AG04450 (cell line): ENCODE measurements around the gene DNAJC3. TPM values are rescaled to one million over a fixed set of nuclear protein-coding genes. Genes with fewer than 3 reads are reported as not detected.
"Not testable (repeated sequence)": the region's sequence is repeated elsewhere in the genome, so short reads cannot be mapped to it uniquely, and the experiment has no call there.

ENCODE experiments used
- CTCF ChIA-PET: fragments of 300-600, 350-600 bp; formaldehyde crosslinking; extraction: SDS; loops from one replicate; lab custom pipeline; 2022; ENCODE audit warnings: antibody characterized with exemption, inconsistent platforms; lab: Charles Lee
- POLR2A ChIA-PET: fragments of 350-600 bp; formaldehyde crosslinking; extraction: SDS; loops from one replicate; lab custom pipeline; 2021; ENCODE audit warnings: antibody characterized with exemption, inconsistent platforms; lab: Yijun Ruan, JAX
- DNase-seq: peaks from one replicate; pipeline ENCODE4 v3.0.0-alpha.2; 2011; ENCODE audit warnings: low read depth, low spot score
- H3K27ac ChIP-seq: one replicate; pipeline ENCODE4 v1.5.1; 2012; ENCODE audit warnings: low read depth, low read length, control low read depth
- H3K27me3 ChIP-seq: one replicate; pipeline ENCODE4 v1.6.0; 2012; ENCODE audit warnings: low read length; ENCODE audit not compliant: control insufficient read depth, insufficient read depth
- H3K4me3 ChIP-seq: 2 replicates; pipeline ENCODE4 v1.5.1; 2011; ENCODE audit warnings: mild to moderate bottlenecking, low read depth, low read length, control low read depth
- H3K9me3 ChIP-seq: 2 replicates; pipeline ENCODE4 v1.5.1; 2012; ENCODE audit warnings: low read length; ENCODE audit not compliant: control insufficient read depth, insufficient read depth
- polyA plus RNA-seq: library from polyadenylated mRNA; depleted of rRNA; stranded (reverse); fragments of >200 nt; gene quantifications from 2 replicates; pipeline ENCODE4 v1.2.3, GENCODE V29; 2011
- TF ChIP-seq, protein P1 (sequence below): IDR thresholded peaks from 2 replicates; pipeline ENCODE4 v1.5.1; 2011; ENCODE audit warnings: low read depth, low read length, control low read depth, inconsistent platforms

DNAJC3 gene
- polyA plus RNA-seq, 1 experiment = 30.2 TPM

DNA sequence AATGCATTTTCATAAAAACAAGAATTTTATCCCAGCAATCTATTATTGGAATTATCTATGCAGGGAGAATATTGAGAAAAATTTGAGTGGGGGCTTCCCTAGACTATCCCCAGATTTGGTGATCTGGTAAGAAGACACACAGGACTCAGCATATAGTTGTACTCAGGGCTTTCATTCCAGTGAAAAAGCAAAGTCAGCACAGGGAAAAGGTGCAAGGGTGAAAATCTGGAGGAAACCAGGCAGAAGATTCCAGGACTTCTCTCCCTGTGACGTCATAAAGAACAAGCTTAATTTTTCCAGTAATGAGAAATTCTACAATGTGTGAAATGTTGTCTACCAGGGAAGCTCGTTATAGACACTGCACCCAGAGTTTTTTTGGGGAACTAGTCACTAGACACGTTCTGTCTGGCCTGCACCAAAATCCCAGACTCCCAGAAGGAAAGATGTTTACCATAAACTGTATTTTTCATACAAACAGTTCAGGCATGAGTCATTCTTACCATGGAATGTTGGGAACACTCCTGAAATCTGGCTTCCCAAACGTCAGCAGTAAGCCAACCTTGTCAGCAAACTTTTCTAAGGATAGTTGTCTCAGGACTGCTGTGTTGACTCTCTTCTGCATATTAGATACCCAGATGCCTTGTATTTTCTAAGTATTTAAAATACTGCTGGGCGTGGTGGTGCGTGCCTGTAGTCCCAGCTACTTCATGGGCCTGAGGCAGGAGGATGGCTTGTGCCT lies 107.4 kb downstream of the DNAJC3 start:
- Histone ChIP-seq H3K27me3 (no peaks in the 10 kb centered on the region), H3K9me3 (no peaks in the 10 kb centered on the region), H3K27ac (peak overlapping the region; percentile 66), H3K4me3 (no peak overlapping the region)
- TF ChIP-seq, protein P1, sequence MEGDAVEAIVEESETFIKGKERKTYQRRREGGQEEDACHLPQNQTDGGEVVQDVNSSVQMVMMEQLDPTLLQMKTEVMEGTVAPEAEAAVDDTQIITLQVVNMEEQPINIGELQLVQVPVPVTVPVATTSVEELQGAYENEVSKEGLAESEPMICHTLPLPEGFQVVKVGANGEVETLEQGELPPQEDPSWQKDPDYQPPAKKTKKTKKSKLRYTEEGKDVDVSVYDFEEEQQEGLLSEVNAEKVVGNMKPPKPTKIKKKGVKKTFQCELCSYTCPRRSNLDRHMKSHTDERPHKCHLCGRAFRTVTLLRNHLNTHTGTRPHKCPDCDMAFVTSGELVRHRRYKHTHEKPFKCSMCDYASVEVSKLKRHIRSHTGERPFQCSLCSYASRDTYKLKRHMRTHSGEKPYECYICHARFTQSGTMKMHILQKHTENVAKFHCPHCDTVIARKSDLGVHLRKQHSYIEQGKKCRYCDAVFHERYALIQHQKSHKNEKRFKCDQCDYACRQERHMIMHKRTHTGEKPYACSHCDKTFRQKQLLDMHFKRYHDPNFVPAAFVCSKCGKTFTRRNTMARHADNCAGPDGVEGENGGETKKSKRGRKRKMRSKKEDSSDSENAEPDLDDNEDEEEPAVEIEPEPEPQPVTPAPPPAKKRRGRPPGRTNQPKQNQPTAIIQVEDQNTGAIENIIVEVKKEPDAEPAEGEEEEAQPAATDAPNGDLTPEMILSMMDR = no peak
- POLR2A ChIA-PET = no interaction called here
- DNase-seq = peak; percentile 55
- CTCF ChIA-PET = interaction anchor here (0.7 to 1.8 kb wide), 2 partner anchors 49 to 160 kb away, joined by 3 to 7 read pairs; no protein-coding TSS in a partner anchor

DNA sequence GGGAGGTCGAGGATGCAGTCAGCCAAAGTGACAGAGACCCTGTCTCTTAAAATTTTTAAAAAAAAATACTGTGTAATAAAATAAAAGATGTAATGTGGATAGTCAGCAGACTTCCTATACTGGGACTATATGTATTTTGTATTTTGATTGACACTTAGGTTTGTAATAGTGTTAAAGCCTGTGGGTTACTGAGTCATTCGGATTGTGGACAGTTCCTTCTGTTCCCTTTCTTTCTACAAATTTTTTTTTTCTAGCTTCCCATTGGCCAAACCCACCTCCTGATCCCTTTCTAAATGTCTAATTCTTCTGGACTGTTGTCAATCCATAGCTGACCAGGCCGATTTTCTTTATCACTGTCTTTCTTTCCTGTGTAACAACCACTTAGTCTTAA lies 108.0 kb downstream of the DNAJC3 start:
- DNase-seq = no peak
- H3K27me3 ChIP-seq = no peaks in the 10 kb centered on the region
- TF ChIP-seq, protein P1 = no peak
- ChIA-PET CTCF (interaction anchor here (0.6 to 2.0 kb wide), 4 partner anchors 49 to 280 kb away, joined by 3 to 7 read pairs (median 6); no protein-coding TSS in a partner anchor), POLR2A (no interaction called here)
- peak overlapping the region; percentile 66 for H3K27ac ChIP-seq
- H3K9me3 ChIP-seq = no peaks in the 10 kb centered on the region
- H3K4me3 ChIP-seq = no peak overlapping the region

DNA sequence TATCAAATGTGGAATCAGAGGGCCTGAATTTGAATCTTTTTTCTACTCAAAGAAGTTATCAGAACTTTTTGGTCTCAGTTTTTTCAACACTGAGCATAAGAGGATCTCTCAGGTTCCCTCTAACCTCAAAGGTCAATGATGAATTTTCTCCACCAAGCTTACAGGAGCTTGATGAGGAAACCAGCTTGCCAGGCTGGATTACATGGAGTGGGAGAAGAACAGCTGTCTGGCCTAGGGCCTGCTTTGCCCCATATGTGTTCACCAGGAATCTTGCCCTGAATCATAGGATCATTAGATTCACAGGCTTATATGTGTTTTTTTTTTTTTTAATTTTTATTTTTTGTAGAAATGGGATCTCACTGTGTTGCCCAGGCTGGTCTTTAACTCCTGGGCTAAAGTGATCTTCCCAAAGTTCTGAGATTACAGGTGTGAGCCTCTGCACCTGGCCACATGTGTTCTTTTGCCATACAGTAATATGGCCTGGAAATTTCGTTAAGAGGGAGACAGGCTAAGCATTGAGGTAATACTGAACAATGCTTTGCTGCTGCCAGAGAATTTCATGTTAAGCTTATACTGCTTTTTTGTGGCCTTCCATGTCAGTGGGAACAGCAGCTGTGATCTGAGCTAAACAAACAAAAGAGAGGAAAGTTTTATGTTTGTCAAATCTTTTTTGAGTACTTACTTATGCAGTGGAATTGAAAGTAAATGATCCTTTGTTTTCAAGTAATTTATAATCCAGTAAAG lies 110.6 kb downstream of the DNAJC3 start:
- DNase-seq = no peak
- H3K4me3 ChIP-seq = no peak overlapping the region
- CTCF ChIA-PET = interaction anchor here (2.1 kb wide), 1 partner anchor 46 kb away, joined by 9 read pairs; no protein-coding TSS in a partner anchor
- H3K27ac ChIP-seq = no peak overlapping the region
- H3K9me3 ChIP-seq = no peaks in the 10 kb centered on the region
- POLR2A ChIA-PET = interaction anchor here (0.8 kb wide), 1 partner anchor 111 kb away, joined by 6 read pairs; the partner anchor contains the start of gene DNAJC3
- TF ChIP-seq, protein P1 = no peak
- H3K27me3 ChIP-seq = no peaks in the 10 kb centered on the region

DNA sequence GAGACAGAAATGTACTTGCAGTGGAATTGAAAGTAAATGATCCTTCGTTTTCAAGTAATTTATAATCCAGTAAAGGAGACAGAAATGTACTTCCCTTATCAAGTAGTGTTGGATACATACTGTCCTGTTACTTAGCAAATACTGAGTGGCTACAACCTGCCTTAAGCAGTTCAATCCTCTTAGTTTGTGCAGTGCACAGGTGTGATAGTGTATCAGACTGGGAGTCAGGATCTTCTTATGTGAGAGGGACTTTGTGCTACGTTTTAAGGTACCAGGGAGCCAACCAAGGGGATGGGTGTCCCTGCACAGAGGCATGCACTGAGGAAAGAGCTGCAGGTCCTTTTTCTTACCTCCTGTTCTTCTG lies 111.1 kb downstream of the DNAJC3 start:
- Histone ChIP-seq H3K4me3 (no peak overlapping the region), H3K27ac (no peak overlapping the region), H3K27me3 (no peaks in the 10 kb centered on the region), H3K9me3 (no peaks in the 10 kb centered on the region)
- POLR2A ChIA-PET = no interaction called here
- CTCF ChIA-PET = interaction anchor here (2.1 kb wide), 1 partner anchor 46 kb away, joined by 9 read pairs; no protein-coding TSS in a partner anchor
- TF ChIP-seq, protein P1 = no peak
- no peak for DNase-seq

DNA sequence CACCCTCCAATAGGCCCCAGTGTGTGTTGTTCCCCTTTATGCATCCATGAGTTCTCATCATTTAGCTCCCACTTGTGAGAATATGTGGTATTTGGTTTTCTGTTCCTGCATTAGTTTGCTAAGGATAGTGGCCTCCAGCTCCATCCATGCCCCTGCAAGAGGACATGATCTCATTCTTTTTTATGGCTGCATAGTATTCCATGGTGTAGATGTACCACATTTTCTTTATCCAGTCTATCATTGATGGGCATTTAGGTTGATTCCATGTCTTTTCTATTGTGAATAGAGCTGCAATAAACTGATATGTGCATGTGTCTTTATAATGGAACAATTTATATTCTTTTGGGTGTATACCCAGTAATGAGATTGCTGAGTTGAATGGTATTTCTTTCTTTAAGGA lies 112.4 kb downstream of the DNAJC3 start:
- POLR2A ChIA-PET, H3K9me3 ChIP-seq, H3K27ac ChIP-seq, DNase-seq, H3K27me3 ChIP-seq, H3K4me3 ChIP-seq: not testable (repeated sequence)
- CTCF ChIA-PET = interaction anchor here (1.2 to 2.1 kb wide), 2 partner anchors 44 to 165 kb away, joined by 5 to 9 read pairs; no protein-coding TSS in a partner anchor
